VCaP (cell line): ENCODE measurements around the gene XIRP1.
A peak's percentile ranks its signal among the peaks of the same experiment; 100 is the strongest.

Experiments
- H3K27ac ChIP-seq: fragments of 450-650 bp; 2 replicates; pipeline ENCODE4 v1.5.1; 2017
- TF ChIP-seq, protein P1 (sequence below): fragments of 450-650 bp; conservative IDR thresholded peaks from 2 replicates; pipeline ENCODE4 v1.5.1; 2017; ENCODE audit warnings: mild to moderate bottlenecking, moderate library complexity

Gene XIRP1

DNA sequence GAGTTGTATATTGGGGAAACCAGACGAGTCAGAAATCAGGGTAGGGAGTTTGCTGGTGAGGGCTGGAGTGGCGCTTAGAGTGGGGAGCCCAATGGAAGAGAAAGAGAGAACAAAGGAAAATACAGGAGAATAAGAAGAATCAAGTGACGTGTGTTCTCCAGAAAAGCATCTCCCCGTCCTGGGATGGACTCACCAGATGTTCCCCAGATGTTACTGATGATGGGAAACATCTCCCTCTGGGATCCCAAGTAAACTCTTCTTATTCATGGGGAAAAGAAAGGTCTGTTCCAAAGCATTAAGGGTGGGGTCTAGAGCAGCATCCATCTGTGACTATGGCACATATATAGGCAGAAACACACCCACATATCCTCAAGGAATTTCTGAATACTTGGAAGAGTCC, 36.0 kb downstream of the XIRP1 start:
- no peak overlapping the region for H3K27ac ChIP-seq
- TF ChIP-seq, protein P1, sequence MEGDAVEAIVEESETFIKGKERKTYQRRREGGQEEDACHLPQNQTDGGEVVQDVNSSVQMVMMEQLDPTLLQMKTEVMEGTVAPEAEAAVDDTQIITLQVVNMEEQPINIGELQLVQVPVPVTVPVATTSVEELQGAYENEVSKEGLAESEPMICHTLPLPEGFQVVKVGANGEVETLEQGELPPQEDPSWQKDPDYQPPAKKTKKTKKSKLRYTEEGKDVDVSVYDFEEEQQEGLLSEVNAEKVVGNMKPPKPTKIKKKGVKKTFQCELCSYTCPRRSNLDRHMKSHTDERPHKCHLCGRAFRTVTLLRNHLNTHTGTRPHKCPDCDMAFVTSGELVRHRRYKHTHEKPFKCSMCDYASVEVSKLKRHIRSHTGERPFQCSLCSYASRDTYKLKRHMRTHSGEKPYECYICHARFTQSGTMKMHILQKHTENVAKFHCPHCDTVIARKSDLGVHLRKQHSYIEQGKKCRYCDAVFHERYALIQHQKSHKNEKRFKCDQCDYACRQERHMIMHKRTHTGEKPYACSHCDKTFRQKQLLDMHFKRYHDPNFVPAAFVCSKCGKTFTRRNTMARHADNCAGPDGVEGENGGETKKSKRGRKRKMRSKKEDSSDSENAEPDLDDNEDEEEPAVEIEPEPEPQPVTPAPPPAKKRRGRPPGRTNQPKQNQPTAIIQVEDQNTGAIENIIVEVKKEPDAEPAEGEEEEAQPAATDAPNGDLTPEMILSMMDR, result no peak

DNA sequence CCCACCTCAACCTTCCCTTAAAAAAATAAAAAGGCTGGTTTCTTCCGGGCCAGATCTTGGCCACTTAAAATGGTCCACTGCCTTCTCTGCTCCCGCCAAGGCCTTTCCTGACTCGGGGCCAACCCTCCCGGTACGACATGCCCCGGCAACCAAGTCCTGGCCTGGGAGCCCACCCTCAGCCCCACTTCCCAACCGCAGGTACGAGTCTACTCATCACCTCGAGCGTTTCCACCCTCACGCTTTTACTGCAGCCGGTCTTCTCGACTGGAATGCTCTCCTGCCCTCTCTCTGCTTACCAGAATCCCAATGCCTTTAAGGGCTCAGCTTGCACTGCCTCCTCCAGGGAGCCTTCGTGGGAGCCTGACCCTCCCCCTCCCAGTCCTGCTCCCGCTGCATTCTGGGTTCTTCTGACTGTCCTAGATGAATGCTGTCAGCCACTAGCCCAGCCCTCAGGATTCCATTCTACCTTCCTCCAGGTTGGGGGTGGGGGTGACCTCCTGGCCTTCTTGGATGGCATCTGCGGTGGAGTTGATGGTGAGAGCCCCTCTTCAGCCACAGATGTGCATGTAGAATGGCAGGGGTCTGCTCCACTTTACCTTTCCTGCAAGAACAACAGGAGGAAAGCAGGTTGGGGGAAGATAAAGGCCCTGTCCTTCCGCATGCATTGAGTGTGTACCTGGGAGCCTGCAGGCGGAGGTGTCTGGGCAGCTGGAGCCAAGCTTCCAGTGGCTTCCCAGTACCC, 37.9 kb downstream of the XIRP1 start:
- peak overlapping the region; percentile 84 for H3K27ac ChIP-seq
- TF ChIP-seq, protein P1, result no peak

GRCh38 chr3:39153977-39154279, 38.5 kb downstream of the XIRP1 start:
- TF ChIP-seq, protein P1, result no peak
- peak overlapping the region; percentile 84 for H3K27ac ChIP-seq

DNA sequence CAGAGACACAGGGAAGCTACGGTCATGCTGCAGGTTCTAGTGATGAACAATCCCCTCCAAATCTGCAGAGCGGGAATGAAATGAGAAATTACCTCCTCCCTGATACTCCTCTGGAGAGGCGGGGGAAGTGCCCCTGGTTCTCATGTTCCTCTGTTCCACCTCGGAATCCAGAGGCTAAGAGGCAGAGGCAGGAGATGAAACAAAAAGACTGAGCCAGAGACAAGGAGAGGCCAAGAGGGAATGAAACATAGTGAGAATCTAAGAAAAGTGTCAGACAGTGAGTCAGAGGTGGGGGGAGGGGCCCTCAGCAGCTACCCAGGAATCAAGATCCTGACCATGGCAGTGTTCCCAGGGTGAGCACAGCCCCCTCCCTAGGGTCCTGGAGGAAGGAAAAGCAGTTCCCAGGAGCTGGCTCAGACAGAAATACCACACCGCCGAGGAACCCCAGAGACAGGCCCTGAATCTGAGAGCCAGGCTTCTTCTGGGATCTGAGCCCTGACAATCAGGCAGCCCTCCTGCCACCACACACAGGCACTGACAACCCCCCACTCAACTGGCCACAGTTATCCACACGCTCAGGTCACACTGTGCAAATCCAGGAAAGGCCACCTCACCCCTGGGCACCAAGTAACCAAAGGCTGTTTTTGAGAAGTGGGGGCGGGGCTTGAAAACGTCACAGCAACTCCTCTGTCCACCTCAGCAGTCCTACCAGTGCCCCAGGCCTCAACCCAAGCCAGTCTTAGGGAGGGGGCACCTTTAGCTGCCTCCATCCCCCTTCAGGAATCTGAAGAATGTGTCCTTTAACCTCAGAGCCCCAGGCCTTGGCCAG, 41.4 kb downstream of the XIRP1 start:
- TF ChIP-seq, protein P1, result no peak
- peak overlapping the region; percentile 84 for H3K27ac ChIP-seq

- peak overlapping the region; percentile 84 for H3K27ac ChIP-seq
- TF ChIP-seq, protein P1, result no peak
Measured at GRCh38 chr3:39150148-39150802, 42.1 kb downstream of the XIRP1 start.

DNA sequence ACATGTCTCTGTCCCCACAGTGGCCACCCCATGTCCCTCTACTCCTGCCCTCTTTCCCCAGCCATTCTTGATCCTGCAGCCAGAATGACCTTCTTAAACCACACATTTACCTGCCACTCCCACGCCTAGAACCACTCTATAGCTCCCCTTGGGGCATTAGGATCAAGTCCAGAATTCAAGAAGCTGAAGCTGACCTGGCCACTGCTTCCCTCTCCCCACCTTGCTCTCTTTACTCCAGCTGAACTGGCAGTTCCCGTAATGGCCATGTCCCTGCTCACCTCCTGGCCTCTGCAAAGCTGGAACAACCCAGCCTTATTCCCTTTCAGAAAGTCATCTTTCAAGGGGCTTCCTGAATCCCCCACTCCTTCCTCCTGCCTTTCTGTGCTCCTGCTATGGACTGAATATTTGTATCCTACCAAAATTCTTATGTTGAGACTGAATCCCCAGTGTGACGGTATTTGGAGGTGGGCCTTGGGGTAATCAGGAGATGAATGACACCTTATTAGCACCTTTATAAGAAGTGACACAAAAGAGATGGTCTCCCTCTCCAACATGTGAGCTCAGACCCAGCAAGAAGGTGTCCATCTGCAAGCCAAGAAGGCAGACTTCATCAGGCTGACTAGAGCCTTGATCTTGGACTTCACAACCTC, 42.8 kb downstream of the XIRP1 start:
- TF ChIP-seq, protein P1, result no peak
- peak overlapping the region; percentile 84; the same call in 1 of the 2 replicates for H3K27ac ChIP-seq

DNA sequence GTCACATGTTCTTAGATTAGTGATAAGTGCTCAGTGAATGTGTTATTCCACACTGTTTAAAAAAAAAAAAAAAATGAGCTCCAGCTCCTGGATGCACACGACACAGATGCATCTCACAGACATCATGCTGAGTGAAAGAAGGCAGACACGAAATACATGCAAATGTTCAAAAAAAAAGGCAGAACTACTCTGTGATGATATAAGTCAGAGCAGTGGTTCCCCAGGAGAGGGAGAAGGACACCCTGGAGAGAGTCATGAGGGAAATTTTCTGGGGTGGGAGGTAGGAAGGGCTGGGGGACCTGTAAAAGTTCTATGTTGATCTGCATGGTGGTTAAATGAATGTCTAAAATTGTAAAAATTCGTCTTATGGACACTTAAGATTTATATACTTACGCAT, 43.3 kb downstream of the XIRP1 start:
- TF ChIP-seq, protein P1, result no peak

More for the DNA sequence above, 43.3 kb downstream of the XIRP1 start:
- H3K27ac ChIP-seq, result peak overlapping the region; percentile 84; the same call in 1 of the 2 replicates
